HUES64 (cell line): ENCODE data around the gene DOCK9.

ENCODE experiments used
- H3K27ac ChIP-seq: 2 replicates; pipeline ENCODE4 v1.7.0; 2013; ENCODE audit warnings: low read depth, low read length, inconsistent platforms
- H3K27me3 ChIP-seq: 2 replicates; pipeline ENCODE4 v1.6.1; 2013; ENCODE audit warnings: mild to moderate bottlenecking, low read length; ENCODE audit not compliant: insufficient read depth
- H3K36me3 ChIP-seq: 2 replicates; pipeline ENCODE4 v1.6.1; 2013; ENCODE audit warnings: mild to moderate bottlenecking, low read length; ENCODE audit not compliant: insufficient read depth
- H3K4me1 ChIP-seq: 2 replicates; pipeline ENCODE4 v1.6.1; 2013; ENCODE audit warnings: mild to moderate bottlenecking, low read length, moderate library complexity; ENCODE audit not compliant: insufficient read depth
- H3K4me3 ChIP-seq: 2 replicates; pipeline ENCODE4 v1.5.1; 2013; ENCODE audit warnings: mild to moderate bottlenecking, low read length, moderate library complexity
- H3K9ac ChIP-seq: 2 replicates; pipeline ENCODE4 v1.6.1; 2013; ENCODE audit warnings: mild to moderate bottlenecking, low read depth, low read length
- H3K9me3 ChIP-seq: 2 replicates; pipeline ENCODE4 v1.6.1; 2013; ENCODE audit warnings: low read depth, low read length; ENCODE audit not compliant: insufficient read depth
- WGBS: fragments of 150-250, 120-280 bp; methylation state at CpG from one replicate; pipeline ENCODE4 v1.1.7; 2013; ENCODE audit warnings: missing lambda C conversion rate; 5-methylcytosine and 5-hydroxymethylcytosine counted together

The DOCK9 gene

GRCh38 chr13:98892821-98893220 is 85.0 kb downstream of the DOCK9 start:
- no peaks in the 10 kb centered on the region for H3K9me3 ChIP-seq
- H3K9ac ChIP-seq: no peak overlapping the region
- no peaks in the 10 kb centered on the region for H3K36me3 ChIP-seq
- 63% methylated on average over 5 of the region's 5 CpGs for WGBS
- no peaks in the 10 kb centered on the region for H3K27me3 ChIP-seq
- no peak overlapping the region for H3K4me3 ChIP-seq
- H3K27ac ChIP-seq: no peak overlapping the region
- H3K4me1 ChIP-seq: peaks cover 39% of the 10 kb centered on the region

GRCh38 chr13:98892077-98892476 is 85.8 kb downstream of the DOCK9 start:
- Histone ChIP-seq H3K9me3 (no peaks in the 10 kb centered on the region), H3K27ac (no peak overlapping the region), H3K36me3 (no peaks in the 10 kb centered on the region), H3K4me1 (peaks cover 41% of the 10 kb centered on the region), H3K9ac (no peak overlapping the region), H3K27me3 (no peaks in the 10 kb centered on the region), H3K4me3 (no peak overlapping the region)
- WGBS: 80% methylated on average over 3 of the region's 3 CpGs

- H3K9me3 ChIP-seq: no peaks in the 10 kb centered on the region
- H3K4me3 ChIP-seq: no peak overlapping the region
- H3K27ac ChIP-seq: no peak overlapping the region
- H3K9ac ChIP-seq: no peak overlapping the region
- 64% methylated on average over 4 of the region's 5 CpGs for WGBS
- peaks cover 51% of the 10 kb centered on the region for H3K4me1 ChIP-seq
- no peaks in the 10 kb centered on the region for H3K27me3 ChIP-seq
- H3K36me3 ChIP-seq: no peaks in the 10 kb centered on the region
These were observed 86.9 kb downstream of the DOCK9 start for GRCh38 chr13:98890925-98891324.

- no peak overlapping the region for H3K9ac ChIP-seq
- H3K36me3 ChIP-seq: no peaks in the 10 kb centered on the region
- no peak overlapping the region for H3K27ac ChIP-seq
- H3K4me3 ChIP-seq: no peak overlapping the region
- H3K4me1 ChIP-seq: peaks cover 56% of the 10 kb centered on the region
- H3K9me3 ChIP-seq: no peaks in the 10 kb centered on the region
- WGBS: 88% methylated on average over 8 of the region's 8 CpGs
- H3K27me3 ChIP-seq: no peaks in the 10 kb centered on the region
These were observed 87.7 kb downstream of the DOCK9 start for GRCh38 chr13:98890186-98890585.

GRCh38 chr13:98889419-98890085 is 88.3 kb downstream of the DOCK9 start:
- 0 out of 2 replicates have a peak, but pooled peaks cover 2% of the 10 kb centered on the region for H3K36me3 ChIP-seq
- peaks cover 56% of the 10 kb centered on the region for H3K4me1 ChIP-seq
- H3K9ac ChIP-seq: no peak overlapping the region
- no peaks in the 10 kb centered on the region for H3K27me3 ChIP-seq
- no peak overlapping the region for H3K27ac ChIP-seq
- no peak overlapping the region for H3K4me3 ChIP-seq
- no peaks in the 10 kb centered on the region for H3K9me3 ChIP-seq
- 91% methylated on average over 3 of the region's 4 CpGs for WGBS

GRCh38 chr13:98888890-98889279 is 89.0 kb downstream of the DOCK9 start:
- Histone ChIP-seq H3K4me3 (no peak overlapping the region), H3K4me1 (peaks cover 56% of the 10 kb centered on the region), H3K27me3 (no peaks in the 10 kb centered on the region), H3K9me3 (no peaks in the 10 kb centered on the region), H3K36me3 (0 out of 2 replicates have a peak, but pooled peaks cover 4% of the 10 kb centered on the region), H3K9ac (no peak overlapping the region), H3K27ac (no peak overlapping the region)
- WGBS: 59% methylated on average over 3 of the region's 3 CpGs

GRCh38 chr13:98888222-98888889 is 89.5 kb downstream of the DOCK9 start:
- Histone ChIP-seq H3K9ac (no peak overlapping the region), H3K36me3 (0 out of 2 replicates have a peak, but pooled peaks cover 6% of the 10 kb centered on the region), H3K9me3 (no peaks in the 10 kb centered on the region), H3K27ac (no peak overlapping the region), H3K27me3 (no peaks in the 10 kb centered on the region), H3K4me3 (no peak overlapping the region), H3K4me1 (peaks cover 56% of the 10 kb centered on the region)
- 70% methylated on average over 6 of the region's 6 CpGs for WGBS

GRCh38 chr13:98886587-98887230 is 91.2 kb downstream of the DOCK9 start:
- H3K36me3 ChIP-seq: 0 out of 2 replicates have a peak, but pooled peaks cover 6% of the 10 kb centered on the region
- WGBS: 87% methylated on average over 8 of the region's 9 CpGs
- no peaks in the 10 kb centered on the region for H3K27me3 ChIP-seq
- no peaks in the 10 kb centered on the region for H3K9me3 ChIP-seq
- H3K27ac ChIP-seq: no peak overlapping the region
- H3K4me1 ChIP-seq: peaks cover 42% of the 10 kb centered on the region
- H3K4me3 ChIP-seq: no peak overlapping the region
- H3K9ac ChIP-seq: no peak overlapping the region

GRCh38 chr13:98885600-98885999 is 92.3 kb downstream of the DOCK9 start:
- H3K9me3 ChIP-seq: no peaks in the 10 kb centered on the region
- H3K27me3 ChIP-seq: no peaks in the 10 kb centered on the region
- H3K36me3 ChIP-seq: 0 out of 2 replicates have a peak, but pooled peaks cover 6% of the 10 kb centered on the region
- H3K4me3 ChIP-seq: no peak overlapping the region
- no peak overlapping the region for H3K27ac ChIP-seq
- H3K9ac ChIP-seq: no peak overlapping the region
- H3K4me1 ChIP-seq: peaks cover 37% of the 10 kb centered on the region
- whole genome bisulfite sequencing: 96% methylated on average over 6 of the region's 6 CpGs

- peaks cover 27% of the 10 kb centered on the region for H3K4me1 ChIP-seq
- no peak overlapping the region for H3K4me3 ChIP-seq
- 65% methylated on average over 3 of the region's 3 CpGs for WGBS
These were observed 93.9 kb downstream of the DOCK9 start for GRCh38 chr13:98883998-98884397.

GRCh38 chr13:98881390-98881789 is 96.5 kb downstream of the DOCK9 start:
- H3K4me1 ChIP-seq: peaks cover 16% of the 10 kb centered on the region
- 0 out of 2 replicates have a peak, but pooled peaks cover 6% of the 10 kb centered on the region for H3K36me3 ChIP-seq
- no peak overlapping the region for H3K9ac ChIP-seq
- H3K27me3 ChIP-seq: no peaks in the 10 kb centered on the region
- no peak overlapping the region for H3K27ac ChIP-seq
- no peaks in the 10 kb centered on the region for H3K9me3 ChIP-seq
- 100% methylated on average over 1 of the region's 2 CpGs for WGBS
- no peak overlapping the region for H3K4me3 ChIP-seq

More at GRCh38 chr13:98883998-98884397, 93.9 kb downstream of the DOCK9 start:
- H3K36me3 ChIP-seq: 0 out of 2 replicates have a peak, but pooled peaks cover 6% of the 10 kb centered on the region
- no peaks in the 10 kb centered on the region for H3K9me3 ChIP-seq
- no peaks in the 10 kb centered on the region for H3K27me3 ChIP-seq
- H3K9ac ChIP-seq: no peak overlapping the region
- H3K27ac ChIP-seq: no peak overlapping the region
